Glutamatergic neuron (in vitro differentiated cells): ENCODE data around the gene SMYD2. TPM values are rescaled to one million over a fixed set of nuclear protein-coding genes. Genes with fewer than 3 reads are reported as not detected.
A peak's percentile ranks its signal among the peaks of the same experiment; 100 is the strongest.

ENCODE experiments used
- DNase-seq: peaks from one replicate; pipeline ENCODE4 v3.0.0; 2022
- H3K27ac Mint-ChIP-seq: one replicate; pipeline ENCODE4 v1.8.0; 2020; ENCODE audit warnings: mild to moderate bottlenecking, mixed read lengths, inconsistent platforms; ENCODE audit not compliant: unreplicated experiment
- H3K27me3 Mint-ChIP-seq: one replicate; pipeline ENCODE4 v1.8.0; 2020; ENCODE audit warnings: mild to moderate bottlenecking, moderate library complexity, mixed read lengths, inconsistent platforms; ENCODE audit not compliant: unreplicated experiment
- H3K36me3 Mint-ChIP-seq: one replicate; pipeline ENCODE4 v1.8.0; 2020; ENCODE audit warnings: mild to moderate bottlenecking, mixed read lengths, inconsistent platforms; ENCODE audit not compliant: unreplicated experiment
- H3K4me1 Mint-ChIP-seq: one replicate; pipeline ENCODE4 v1.8.0; 2020; ENCODE audit warnings: mild to moderate bottlenecking, low read depth, mixed read lengths, inconsistent platforms; ENCODE audit not compliant: unreplicated experiment
- H3K4me3 Mint-ChIP-seq: one replicate; pipeline ENCODE4 v1.8.0; 2020; ENCODE audit warnings: mild to moderate bottlenecking, mixed read lengths, inconsistent platforms; ENCODE audit not compliant: unreplicated experiment
- H3K9me3 Mint-ChIP-seq: one replicate; pipeline ENCODE4 v1.8.0; 2020; ENCODE audit warnings: mild to moderate bottlenecking, moderate library complexity, mixed read lengths, inconsistent platforms; ENCODE audit not compliant: unreplicated experiment
- CTCF ChIP-seq: fragments of 200-600 bp; sonication (generic); IDR thresholded peaks from one replicate; pipeline ENCODE4 v1.5.0; 2021; ENCODE audit not compliant: partially characterized antibody, unreplicated experiment
- total RNA-seq: library from RNA; stranded (reverse); fragmentation: NEBNext Ultra II Directional; extraction: Animal tissue kit (Norgen Biotek cat#: 25700); gene quantifications from one replicate; pipeline ENCODE4 v1.2.1, GENCODE V29; 2021; ENCODE audit not compliant: unreplicated experiment

Gene SMYD2
- total RNA-seq, 1 donor from 2014 or later: 26.0 TPM

DNA sequence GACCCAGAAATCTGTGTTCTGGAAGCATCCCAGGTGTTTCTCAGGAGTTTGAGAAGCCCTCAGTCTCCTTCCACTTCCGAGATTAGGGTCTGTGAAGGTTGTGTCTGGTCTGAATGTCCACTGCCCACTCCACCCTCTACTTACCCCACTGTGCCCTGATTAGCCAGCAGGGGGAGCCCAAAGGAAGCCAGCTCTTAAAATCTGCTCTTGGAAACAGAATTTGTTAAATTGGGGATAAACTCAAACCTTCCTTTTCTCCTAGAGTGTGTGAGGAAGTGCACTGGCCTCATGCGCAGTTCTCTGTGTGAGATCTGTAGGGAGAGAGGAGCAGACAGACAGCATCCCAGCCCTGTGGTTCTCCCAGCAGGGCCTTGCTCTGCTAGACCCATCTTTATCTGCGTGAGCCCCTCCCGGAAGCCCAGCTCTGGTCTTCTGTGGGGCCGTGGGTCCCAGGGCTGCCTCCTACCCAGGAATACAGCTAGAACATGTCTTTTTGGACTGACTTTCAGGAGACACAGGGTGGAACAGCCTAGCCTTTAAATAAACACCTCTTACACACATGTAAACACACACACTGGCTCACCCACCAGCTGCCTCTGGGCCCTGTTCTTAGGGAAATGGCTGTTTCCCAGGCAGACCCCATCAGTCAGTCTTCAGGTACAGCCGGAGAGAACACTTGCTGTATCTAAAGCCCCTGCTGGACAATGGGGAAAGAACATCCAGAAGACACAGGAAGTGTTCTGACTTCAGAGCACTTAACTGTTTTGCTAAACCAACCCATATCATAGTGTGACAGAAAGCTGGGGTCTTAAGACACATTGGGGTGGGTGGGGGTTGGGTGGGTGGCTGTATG is 52.2 kb downstream of the SMYD2 start:
- DNase-seq: peak; percentile 76
- Mint-ChIP-seq H3K27me3 (no peaks in the 10 kb centered on the region), H3K4me3 (no peak overlapping the region), H3K4me1 (peaks cover 21% of the 10 kb centered on the region), H3K27ac (peak overlapping the region; percentile 55), H3K9me3 (no peaks in the 10 kb centered on the region), H3K36me3 (no peaks in the 10 kb centered on the region)
- TF ChIP-seq CTCF: peak; percentile 81

- no peak overlapping the region for H3K4me3 Mint-ChIP-seq
Measured at GRCh38 chr1:214335567-214335966, 54.6 kb downstream of the SMYD2 start.

DNA sequence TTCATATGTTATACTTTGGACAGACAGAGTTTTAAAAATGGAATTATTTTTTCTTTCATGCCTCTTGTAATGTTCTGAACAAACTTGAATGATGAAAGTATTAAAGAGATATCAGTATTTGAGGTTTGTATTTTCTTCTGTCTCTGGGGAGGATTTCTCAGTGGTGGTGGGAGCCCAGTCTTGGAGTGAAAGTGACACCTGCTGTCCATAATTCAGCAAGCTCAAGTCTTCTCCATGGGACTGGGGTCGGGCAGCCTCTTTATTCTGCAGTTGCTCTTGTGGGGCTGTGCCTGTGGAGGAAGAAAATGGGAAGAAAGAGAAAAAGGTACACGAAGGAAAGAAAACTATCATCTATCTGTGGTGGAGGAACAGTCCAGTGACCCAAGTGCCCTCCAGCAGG is 56.1 kb downstream of the SMYD2 start:
- Mint-ChIP-seq H3K4me1 (peaks cover 21% of the 10 kb centered on the region), H3K4me3 (no peak overlapping the region), H3K9me3 (no peaks in the 10 kb centered on the region), H3K27ac (no peak overlapping the region), H3K36me3 (no peaks in the 10 kb centered on the region), H3K27me3 (no peaks in the 10 kb centered on the region)
- DNase-seq: no peak
- TF ChIP-seq CTCF: no peak

More at GRCh38 chr1:214335567-214335966, 54.6 kb downstream of the SMYD2 start:
- DNase-seq: no peak
- Mint-ChIP-seq H3K36me3 (no peaks in the 10 kb centered on the region), H3K9me3 (no peaks in the 10 kb centered on the region), H3K4me1 (peaks cover 21% of the 10 kb centered on the region), H3K27ac (no peak overlapping the region), H3K27me3 (no peaks in the 10 kb centered on the region)
- TF ChIP-seq CTCF: no peak

GRCh38 chr1:214337511-214337910 is 56.6 kb downstream of the SMYD2 start:
- no peaks in the 10 kb centered on the region for H3K9me3 Mint-ChIP-seq
- no peak overlapping the region for H3K4me3 Mint-ChIP-seq

More at GRCh38 chr1:214337511-214337910, 56.6 kb downstream of the SMYD2 start:
- DNase-seq: no peak
- Mint-ChIP-seq H3K27ac (no peak overlapping the region), H3K36me3 (no peaks in the 10 kb centered on the region), H3K27me3 (no peaks in the 10 kb centered on the region), H3K4me1 (peaks cover 21% of the 10 kb centered on the region)
- no peak for TF ChIP-seq CTCF
